Thymus (tissue), 11 donors: ENCODE data around the gene PLEKHA8. TPM values are rescaled to one million over a fixed set of nuclear protein-coding genes. Genes with fewer than 3 reads are reported as not detected.
"Not testable (repeated sequence)": the region's sequence is repeated elsewhere in the genome, so short reads cannot be mapped to it uniquely, and the experiment has no call there.

Source experiments
- DNase-seq, 9 donors: peaks; one replicate each; pipeline ENCODE4 v3.0.0-alpha.2; 2013; ENCODE audit warnings: low spot score in 9 of 9, low read depth in 6 of 9, missing footprints in 1 of 9
- H3K27ac ChIP-seq, 2 donors: one replicate each; pipeline ENCODE4 v1.5.1; 2013; ENCODE audit warnings: control low read depth in 1 of 2, low read depth in 1 of 2, low read length in 1 of 2, mild to moderate bottlenecking in 1 of 2, moderate library complexity in 1 of 2
- H3K27me3 ChIP-seq, 2 donors: one replicate each; pipeline ENCODE4 v1.5.1; 2013; ENCODE audit warnings: low read length in 1 of 2; ENCODE audit not compliant: control insufficient read depth in 2 of 2, insufficient read depth in 1 of 2
- H3K36me3 ChIP-seq, 2 donors: one replicate each; pipeline ENCODE4 v1.5.1; 2013; ENCODE audit warnings: low read length in 1 of 2, mild to moderate bottlenecking in 1 of 2, moderate library complexity in 1 of 2; ENCODE audit not compliant: control insufficient read depth in 2 of 2, insufficient read depth in 2 of 2
- H3K4me1 ChIP-seq, 2 donors: one replicate each; pipeline ENCODE4 v1.5.1; 2013; ENCODE audit warnings: low read length in 2 of 2; ENCODE audit not compliant: control insufficient read depth in 2 of 2, insufficient read depth in 2 of 2
- H3K4me3 ChIP-seq, 2 donors: one replicate each; pipeline ENCODE4 v1.5.1; 2013; ENCODE audit warnings: low read length in 2 of 2, control low read depth in 1 of 2, mild to moderate bottlenecking in 1 of 2
- H3K9me3 ChIP-seq, 2 donors: one replicate each; pipeline ENCODE4 v1.5.1; 2013; ENCODE audit warnings: low read length in 1 of 2, mild to moderate bottlenecking in 1 of 2; ENCODE audit not compliant: control insufficient read depth in 2 of 2, insufficient read depth in 1 of 2
- WGBS: extraction: QIAGEN DNeasy Blood & Tissue Kit; methylation state at CpG from one replicate; pipeline ENCODE4 v1.1.7; 2013; 5-methylcytosine and 5-hydroxymethylcytosine counted together
- polyA plus RNA-seq: library from polyadenylated mRNA; stranded (reverse); fragments of 200-250 nt; gene quantifications from one replicate; pipeline ENCODE4 v1.2.3, GENCODE V29; 2013
- total RNA-seq: library from RNA; stranded (reverse); fragments of 120-200 nt; gene quantifications from one replicate; pipeline ENCODE4 v1.2.4, GENCODE V29; 2013
- donor health status: healthy.

Gene PLEKHA8
- total and polyA plus RNA-seq, 2 donors, result 3.9 to 5.7 TPM

DNA sequence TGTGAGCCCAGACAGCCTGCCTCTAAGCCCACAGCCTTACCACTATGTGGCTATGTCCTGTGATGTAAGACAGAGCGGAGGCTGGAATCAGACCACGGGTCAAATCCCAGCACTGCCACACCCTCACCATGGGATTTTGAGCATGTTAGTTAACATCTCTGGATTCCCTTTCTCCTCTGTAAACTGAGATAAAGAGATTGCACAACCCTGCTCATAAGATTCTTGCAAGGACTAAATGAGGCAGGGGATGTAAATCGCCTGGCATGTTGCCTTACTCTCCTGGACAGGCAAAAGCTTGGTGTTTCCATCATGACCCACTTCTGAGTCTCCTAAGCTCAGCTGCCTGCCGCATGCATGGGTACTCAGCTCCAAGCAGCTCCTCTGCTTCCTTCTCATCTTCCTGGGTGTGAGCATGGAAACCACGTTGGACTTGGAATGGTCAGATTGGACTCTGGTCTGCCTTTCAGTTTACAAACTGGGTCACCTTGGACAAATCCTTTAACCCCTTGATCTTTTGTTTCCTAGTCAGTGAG is 65.3 kb downstream of the PLEKHA8 start:
- H3K27me3 ChIP-seq, result no peaks in the 10 kb centered on the region
- H3K36me3 ChIP-seq, result no peaks in the 10 kb centered on the region
- WGBS, result 95% methylated on average over 5 of the region's 5 CpGs
- no peaks in the 10 kb centered on the region for H3K4me1 ChIP-seq
- no peak overlapping the region for H3K4me3 ChIP-seq
- peaks cover 0 to under 1% of the 10 kb centered on the region in 2 donors for H3K9me3 ChIP-seq
- H3K27ac ChIP-seq, result no peak overlapping the region
- DNase-seq, result no peak

DNA sequence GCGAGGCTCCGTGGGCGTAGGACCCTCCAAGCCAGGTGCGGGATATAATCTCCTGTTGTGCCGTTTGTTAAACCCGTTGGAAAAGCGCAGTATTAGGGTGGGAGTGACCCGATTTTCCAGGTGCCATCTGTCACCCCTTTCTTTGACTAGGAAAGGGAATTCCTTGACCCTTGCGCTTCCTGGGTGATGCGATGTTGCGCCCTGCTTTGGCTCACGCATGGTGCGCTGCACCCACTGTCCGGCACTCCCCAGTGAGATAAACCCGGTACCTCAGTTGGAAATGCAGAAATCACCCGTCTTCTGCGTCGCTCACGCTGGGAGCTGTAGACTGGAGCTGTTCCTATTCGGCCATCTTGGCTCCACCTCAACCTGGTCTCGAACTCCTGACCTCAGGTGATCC is 70.4 kb downstream of the PLEKHA8 start:
- WGBS, result 94% methylated on average over 21 of the region's 21 CpGs

DNA sequence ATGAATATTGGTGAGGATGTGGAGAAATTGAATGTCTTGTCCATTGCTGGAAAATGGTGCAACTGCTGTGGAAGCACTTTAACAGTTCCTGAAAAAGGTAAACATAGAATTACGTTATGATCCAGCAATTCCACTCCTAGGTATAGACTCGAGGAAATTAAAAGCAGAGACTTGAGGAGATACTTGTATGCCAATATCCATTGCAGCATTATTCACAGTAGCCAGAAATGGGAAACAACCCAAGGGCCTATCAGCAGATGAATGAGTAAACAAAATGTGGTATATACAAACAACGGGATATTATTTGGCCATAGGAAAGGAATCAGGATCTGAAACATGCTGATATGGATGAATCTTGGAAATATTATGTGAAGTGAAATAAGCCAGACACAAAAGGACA is 74.1 kb downstream of the PLEKHA8 start:
- Histone ChIP-seq H3K27me3 (no peaks in the 10 kb centered on the region), H3K36me3 (no peaks in the 10 kb centered on the region), H3K4me3 (no peak overlapping the region), H3K9me3 (peaks cover 0 to 5% of the 10 kb centered on the region in 2 donors), H3K27ac (no peak overlapping the region), H3K4me1 (no peaks in the 10 kb centered on the region)
- DNase-seq, result no peak
- WGBS, result 98% methylated on average over 3 of the region's 3 CpGs

More for the DNA sequence above, 70.4 kb downstream of the PLEKHA8 start:
- not testable (repeated sequence) for DNase-seq, H3K4me1 ChIP-seq, H3K4me3 ChIP-seq, H3K27me3 ChIP-seq, H3K9me3 ChIP-seq, H3K36me3 ChIP-seq, H3K27ac ChIP-seq

DNA sequence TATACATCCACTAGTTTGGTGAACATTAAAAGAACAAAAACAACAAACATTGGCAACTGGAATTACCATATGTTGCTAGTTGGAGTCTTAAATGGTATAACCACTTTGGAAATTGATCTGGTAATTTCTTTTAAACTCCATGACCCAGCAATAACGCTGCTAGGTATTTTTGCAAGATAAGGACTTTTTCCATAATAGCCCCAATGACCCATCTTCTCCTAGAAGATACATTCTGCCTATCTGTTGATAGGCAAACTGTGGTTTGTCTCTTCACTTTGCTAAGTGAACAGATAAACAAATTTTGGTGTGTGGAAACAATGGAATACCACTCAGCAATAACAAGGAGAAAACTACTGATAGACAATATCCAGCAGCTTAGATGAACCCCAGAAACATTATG is 75.9 kb downstream of the PLEKHA8 start:
- H3K27ac ChIP-seq, result no peak overlapping the region
- no peak overlapping the region for H3K4me3 ChIP-seq
- no peaks in the 10 kb centered on the region for H3K9me3 ChIP-seq
- DNase-seq, result no peak
- no peaks in the 10 kb centered on the region for H3K36me3 ChIP-seq
- no peaks in the 10 kb centered on the region for H3K4me1 ChIP-seq
- WGBS, result 98% methylated on average over 1 of the region's 1 CpG
- H3K27me3 ChIP-seq, result no peaks in the 10 kb centered on the region

DNA sequence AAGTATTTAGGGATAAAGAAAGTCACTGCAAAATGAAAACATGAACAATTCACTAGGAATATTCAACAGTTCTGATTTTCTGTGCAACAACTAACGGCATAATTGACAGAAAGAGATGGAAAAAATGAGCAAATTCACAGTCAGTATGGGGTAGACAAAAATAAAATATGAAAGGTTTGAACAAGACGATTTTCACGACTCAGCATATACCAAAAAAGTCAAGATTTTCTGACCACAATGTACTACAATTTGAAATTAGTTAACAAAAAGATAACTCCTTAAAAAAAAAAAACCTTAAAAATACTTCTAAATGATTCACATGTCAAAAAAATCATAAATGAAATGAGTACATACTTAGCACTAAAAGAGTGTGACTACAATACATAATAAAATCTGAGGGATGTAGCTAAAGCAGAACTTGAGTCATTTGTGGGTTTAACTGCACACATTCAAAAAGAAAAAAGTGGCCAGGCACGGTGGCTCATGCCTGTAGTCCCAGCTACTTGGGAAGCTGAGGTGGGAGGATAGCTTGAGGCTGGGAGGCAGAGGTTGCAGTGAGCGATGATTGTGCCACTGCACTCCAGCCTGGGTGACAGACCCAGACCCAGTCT is 84.0 kb downstream of the PLEKHA8 start:
- Histone ChIP-seq H3K27me3 (no peaks in the 10 kb centered on the region), H3K4me1 (no peaks in the 10 kb centered on the region), H3K27ac (no peak overlapping the region), H3K4me3 (no peak overlapping the region), H3K36me3 (no peaks in the 10 kb centered on the region), H3K9me3 (peaks cover 0 to 3% of the 10 kb centered on the region in 2 donors)
- 98% methylated on average over 5 of the region's 5 CpGs for WGBS
- DNase-seq, result no peak

DNA sequence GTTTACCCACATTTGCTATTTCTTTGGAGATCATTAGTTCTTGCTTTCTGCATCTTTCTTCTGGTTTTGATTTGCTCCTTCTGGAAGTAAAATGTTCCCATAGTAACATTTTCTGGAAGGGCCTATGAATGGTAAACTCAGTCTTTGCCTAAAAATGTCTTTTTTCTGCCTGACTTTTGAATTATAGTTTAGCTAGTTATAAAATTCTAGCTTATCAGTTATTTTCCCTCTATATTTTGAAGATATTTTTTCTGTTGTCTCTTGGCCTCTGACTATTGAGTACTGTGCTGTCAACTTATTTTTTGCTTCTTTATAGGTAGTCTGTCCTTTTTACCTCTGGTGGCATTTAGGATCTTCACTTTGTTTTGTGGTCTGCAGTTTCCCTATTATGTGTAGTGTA is 84.9 kb downstream of the PLEKHA8 start:
- no peaks in the 10 kb centered on the region for H3K27me3 ChIP-seq
- no peak overlapping the region for H3K27ac ChIP-seq
- DNase-seq, result no peak
- H3K9me3 ChIP-seq, result peaks cover 0 to 3% of the 10 kb centered on the region in 2 donors
- H3K4me3 ChIP-seq, result no peak overlapping the region
- H3K4me1 ChIP-seq, result no peaks in the 10 kb centered on the region
- H3K36me3 ChIP-seq, result no peaks in the 10 kb centered on the region

DNA sequence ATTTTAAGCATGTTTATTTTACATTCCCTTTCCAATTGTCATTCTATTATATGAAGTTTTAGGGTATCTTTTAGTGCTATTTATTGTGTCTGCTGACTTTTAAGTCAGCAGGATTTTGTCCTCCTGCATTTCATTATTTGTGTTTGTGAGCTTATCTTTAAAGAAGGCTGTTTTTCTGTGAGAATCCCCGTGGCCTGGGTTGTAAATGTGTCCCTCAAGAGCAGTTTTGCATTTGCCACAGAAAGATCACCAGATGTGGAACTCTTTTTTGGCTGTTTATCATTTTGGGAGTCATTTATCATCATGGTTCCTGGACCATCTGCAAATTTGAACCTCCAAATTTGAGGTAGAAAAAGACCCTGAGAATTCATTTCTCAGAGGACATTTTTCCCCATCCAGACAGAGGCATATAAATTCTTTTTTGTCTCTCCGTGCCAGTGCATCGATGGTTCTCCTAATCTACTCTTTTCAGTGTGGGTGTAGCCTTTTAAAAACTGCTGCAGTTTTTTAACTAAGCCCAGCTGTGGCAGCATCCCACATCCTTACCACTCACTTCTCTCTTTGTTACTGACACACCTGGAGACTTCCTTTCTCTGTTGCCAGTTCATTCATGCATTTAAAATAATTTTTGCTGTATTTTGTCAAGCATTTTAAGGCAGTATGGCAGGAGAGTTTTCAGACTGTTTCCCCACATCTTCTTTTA is 86.5 kb downstream of the PLEKHA8 start:
- Histone ChIP-seq H3K9me3 (peaks cover 0 to 3% of the 10 kb centered on the region in 2 donors), H3K4me1 (no peaks in the 10 kb centered on the region), H3K27me3 (no peaks in the 10 kb centered on the region), H3K36me3 (no peaks in the 10 kb centered on the region), H3K27ac (no peak overlapping the region), H3K4me3 (no peak overlapping the region)
- peak in 1 of 9 donors; percentile 41 for DNase-seq
- 81% methylated on average over 3 of the region's 3 CpGs for WGBS

DNA sequence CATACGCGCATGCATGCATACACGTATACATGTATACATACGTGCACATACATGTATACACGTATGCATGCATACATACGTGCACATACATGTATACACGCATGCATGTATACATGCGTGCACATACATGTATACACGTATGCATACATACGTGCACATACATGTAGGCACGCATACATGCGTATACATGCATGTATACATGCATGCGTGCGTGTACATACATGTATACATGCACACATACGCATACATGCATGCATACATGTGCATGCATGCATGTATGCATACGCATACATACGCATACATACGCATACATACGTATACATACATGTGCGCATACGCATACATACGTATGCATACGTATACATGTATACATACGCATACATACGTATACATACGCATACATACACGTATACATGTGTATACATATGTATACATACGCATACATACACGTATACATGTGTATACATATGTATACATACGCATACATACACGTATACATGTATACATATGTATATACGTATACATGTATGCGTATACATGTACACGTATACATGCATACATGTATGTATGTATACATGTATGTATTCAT is 87.6 kb downstream of the PLEKHA8 start:
- peaks cover 0 to 3% of the 10 kb centered on the region in 2 donors for H3K9me3 ChIP-seq
- no peaks in the 10 kb centered on the region for H3K4me1 ChIP-seq
- WGBS, result 94% methylated on average over 34 of the region's 34 CpGs
- no peak overlapping the region for H3K4me3 ChIP-seq
- no peaks in the 10 kb centered on the region for H3K36me3 ChIP-seq
- H3K27ac ChIP-seq, result no peak overlapping the region
- H3K27me3 ChIP-seq, result no peaks in the 10 kb centered on the region
- DNase-seq, result no peak

DNA sequence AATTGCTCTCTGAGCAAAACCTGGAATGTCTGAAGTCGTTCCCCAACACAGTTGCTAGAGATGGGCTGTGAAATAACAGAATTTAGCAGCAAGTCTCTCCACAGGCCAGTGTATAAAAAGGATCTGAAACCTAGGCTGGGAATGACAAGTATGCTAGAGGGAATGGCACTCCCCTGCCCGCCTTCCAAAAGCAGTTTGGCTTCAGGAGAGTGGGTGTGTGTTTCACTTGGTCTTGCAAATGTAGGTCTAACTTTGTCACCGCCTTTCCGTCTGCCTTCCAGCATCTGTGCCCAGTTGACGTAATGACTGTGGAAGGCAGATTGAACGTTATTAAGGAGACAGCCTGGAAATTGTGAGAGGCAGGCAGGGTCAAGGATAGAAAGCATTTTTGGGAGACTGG is 88.6 kb downstream of the PLEKHA8 start:
- WGBS, result 97% methylated on average over 6 of the region's 6 CpGs
- peaks cover 0 to 3% of the 10 kb centered on the region in 2 donors for H3K9me3 ChIP-seq
- DNase-seq, result no peak
- no peaks in the 10 kb centered on the region for H3K36me3 ChIP-seq
- no peaks in the 10 kb centered on the region for H3K27me3 ChIP-seq
- no peaks in the 10 kb centered on the region for H3K4me1 ChIP-seq
- no peak overlapping the region for H3K4me3 ChIP-seq
- H3K27ac ChIP-seq, result no peak overlapping the region
